Measurements from ENCODE around the gene GPI.
"Not testable (repeated sequence)": the region's sequence is repeated elsewhere in the genome, so short reads cannot be mapped to it uniquely, and the experiment has no call there.

Gene GPI

GRCh38 chr19:34393629-34394028 is 28.6 kb downstream of the GPI start:
- peaks cover 14% of the 10 kb centered on the region for H3K36me3 Mint-ChIP-seq (ENCODE audit: low read depth)
- H3K27ac Mint-ChIP-seq = no peak overlapping the region
- no peaks in the 10 kb centered on the region for H3K9me3 Mint-ChIP-seq
- ATAC-seq (no peak), DNase-seq (no peak)
- H3K27me3 Mint-ChIP-seq = no peaks in the 10 kb centered on the region
- H3K4me1 Mint-ChIP-seq = no peaks in the 10 kb centered on the region
- no peak overlapping the region for H3K4me3 Mint-ChIP-seq

GRCh38 chr19:34397853-34398252 is 32.9 kb downstream of the GPI start:
- Mint-ChIP-seq H3K27me3 (no peaks in the 10 kb centered on the region), H3K36me3 (ENCODE audit: low read depth) (peaks cover 37% of the 10 kb centered on the region), H3K27ac (no peak overlapping the region), H3K4me1 (peaks cover 2% of the 10 kb centered on the region), H3K4me3 (no peak overlapping the region), H3K9me3 (no peaks in the 10 kb centered on the region)
- DNase-seq (no peak), ATAC-seq (no peak)

GRCh38 chr19:34399886-34400285 is 34.9 kb downstream of the GPI start:
- no peaks in the 10 kb centered on the region for H3K9me3 Mint-ChIP-seq
- H3K27me3 Mint-ChIP-seq = no peaks in the 10 kb centered on the region
- no peak overlapping the region for H3K4me3 Mint-ChIP-seq
- peaks cover 37% of the 10 kb centered on the region for H3K36me3 Mint-ChIP-seq (ENCODE audit: low read depth)
- DNase-seq = no peak
- no peak overlapping the region for H3K27ac Mint-ChIP-seq
- H3K4me1 Mint-ChIP-seq = peaks cover 11% of the 10 kb centered on the region
- ATAC-seq = no peak

GRCh38 chr19:34400844-34401243 is 35.8 kb downstream of the GPI start:
- H3K27me3 Mint-ChIP-seq, H3K9me3 Mint-ChIP-seq, DNase-seq, ATAC-seq, H3K4me3 Mint-ChIP-seq, H3K27ac Mint-ChIP-seq: not testable (repeated sequence)
- Mint-ChIP-seq H3K4me1 (peaks cover 14% of the 10 kb centered on the region), H3K36me3 (ENCODE audit: low read depth) (peaks cover 37% of the 10 kb centered on the region)

- no peak overlapping the region for H3K27ac Mint-ChIP-seq
- no peak for DNase-seq
- no peaks in the 10 kb centered on the region for H3K9me3 Mint-ChIP-seq
- H3K27me3 Mint-ChIP-seq = no peaks in the 10 kb centered on the region
- H3K4me3 Mint-ChIP-seq = no peak overlapping the region
- ATAC-seq = no peak
- H3K4me1 Mint-ChIP-seq = peaks cover 23% of the 10 kb centered on the region
- peaks cover 37% of the 10 kb centered on the region for H3K36me3 Mint-ChIP-seq (ENCODE audit: low read depth)
Observed at GRCh38 chr19:34402074-34402600, 37.1 kb downstream of the GPI start.

- Mint-ChIP-seq H3K4me3 (peak overlapping the region; percentile 84), H3K27ac (peak overlapping the region; percentile 77), H3K27me3 (no peaks in the 10 kb centered on the region)
Observed at GRCh38 chr19:34403784-34404108, 38.8 kb downstream of the GPI start.

GRCh38 chr19:34404109-34404909 is 39.3 kb downstream of the GPI start, which contains the start of gene PDCD2L:
Gene PDCD2L (plus strand): TSS chr19:34404399. CDS start chr19:34404431, 32 bp downstream.
- Mint-ChIP-seq H3K36me3 (ENCODE audit: low read depth) (peaks cover 37% of the 10 kb centered on the region), H3K9me3 (no peaks in the 10 kb centered on the region)

More at GRCh38 chr19:34403784-34404108, 38.8 kb downstream of the GPI start:
- DNase-seq = no peak
- no peak for ATAC-seq
- Mint-ChIP-seq H3K36me3 (ENCODE audit: low read depth) (peaks cover 37% of the 10 kb centered on the region), H3K4me1 (peaks cover 28% of the 10 kb centered on the region), H3K9me3 (no peaks in the 10 kb centered on the region)

GRCh38 chr19:34405892-34406660 is 41.1 kb downstream of the GPI start:
- no peaks in the 10 kb centered on the region for H3K27me3 Mint-ChIP-seq
- H3K36me3 Mint-ChIP-seq (ENCODE audit: low read depth) = peaks cover 29% of the 10 kb centered on the region
- H3K4me3 Mint-ChIP-seq = peak overlapping the region; percentile 84
- DNase-seq (no peak), ATAC-seq (no peak)
- peaks cover 34% of the 10 kb centered on the region for H3K4me1 Mint-ChIP-seq
- no peak overlapping the region for H3K27ac Mint-ChIP-seq
- no peaks in the 10 kb centered on the region for H3K9me3 Mint-ChIP-seq

More at GRCh38 chr19:34404109-34404909, 39.3 kb downstream of the GPI start, which contains the start of gene PDCD2L:
- ATAC-seq = peak; percentile 92
- Mint-ChIP-seq H3K27me3 (no peaks in the 10 kb centered on the region), H3K4me3 (peak within 1 kb of the TSS; percentile 84), H3K27ac (peak within 1 kb of the TSS; percentile 77), H3K4me1 (peaks cover 30% of the 10 kb centered on the region)
- peak; percentile 96 for DNase-seq

- Mint-ChIP-seq H3K36me3 (ENCODE audit: low read depth) (peaks cover 29% of the 10 kb centered on the region), H3K4me3 (no peak overlapping the region), H3K27ac (no peak overlapping the region), H3K9me3 (no peaks in the 10 kb centered on the region), H3K4me1 (peaks cover 31% of the 10 kb centered on the region), H3K27me3 (no peaks in the 10 kb centered on the region)
- ATAC-seq (no peak), DNase-seq (no peak)
Observed at GRCh38 chr19:34408411-34408810, 43.4 kb downstream of the GPI start.

GRCh38 chr19:34409189-34410164 is 44.5 kb downstream of the GPI start:
- DNase-seq = no peak
- Mint-ChIP-seq H3K27ac (no peak overlapping the region), H3K36me3 (ENCODE audit: low read depth) (peaks cover 31% of the 10 kb centered on the region), H3K27me3 (no peaks in the 10 kb centered on the region), H3K4me1 (peaks cover 26% of the 10 kb centered on the region), H3K9me3 (no peaks in the 10 kb centered on the region), H3K4me3 (no peak overlapping the region)
- no peak for ATAC-seq

- H3K27me3 Mint-ChIP-seq = no peaks in the 10 kb centered on the region
- no peak for ATAC-seq
- no peak overlapping the region for H3K27ac Mint-ChIP-seq
- peaks cover 38% of the 10 kb centered on the region for H3K36me3 Mint-ChIP-seq (ENCODE audit: low read depth)
- peaks cover 16% of the 10 kb centered on the region for H3K4me1 Mint-ChIP-seq
- H3K9me3 Mint-ChIP-seq = no peaks in the 10 kb centered on the region
- no peak for DNase-seq
- H3K4me3 Mint-ChIP-seq = no peak overlapping the region
Observed at GRCh38 chr19:34411216-34411615, 46.2 kb downstream of the GPI start.

GRCh38 chr19:34416021-34416545 is 51.1 kb downstream of the GPI start:
- Mint-ChIP-seq H3K4me1 (no peaks in the 10 kb centered on the region), H3K9me3 (no peaks in the 10 kb centered on the region), H3K4me3 (no peak overlapping the region), H3K36me3 (ENCODE audit: low read depth) (peaks cover 42% of the 10 kb centered on the region), H3K27me3 (no peaks in the 10 kb centered on the region), H3K27ac (no peak overlapping the region)
- no peak for ATAC-seq
- DNase-seq = no peak

- H3K9me3 Mint-ChIP-seq = no peaks in the 10 kb centered on the region
Observed at GRCh38 chr19:34418300-34418699, 53.3 kb downstream of the GPI start.

More at GRCh38 chr19:34418300-34418699, 53.3 kb downstream of the GPI start:
- Mint-ChIP-seq H3K4me1 (no peaks in the 10 kb centered on the region), H3K27ac (no peak overlapping the region), H3K27me3 (no peaks in the 10 kb centered on the region), H3K4me3 (no peak overlapping the region), H3K36me3 (ENCODE audit: low read depth) (peaks cover 48% of the 10 kb centered on the region)
- DNase-seq = no peak
- no peak for ATAC-seq

Data from activated naive CD8-positive, alpha-beta T cell treated with anti-CD3 and anti-CD28 coated beads, Interleukin-2, amount 50 U/mL, for 24 hours (primary cell).